OCI-LY7 (cell line): ENCODE measurements around the gene RPUSD3.

ENCODE experiments used
- CTCF ChIP-seq: fragments of 200-600 bp; sonication (generic); conservative IDR thresholded peaks from 2 replicates; pipeline ENCODE4 v1.5.1; 2014; ENCODE audit warnings: mild to moderate bottlenecking, antibody characterized with exemption, low read length, moderate library complexity, mixed read lengths
- EZH2phosphoT487 ChIP-seq: fragments of 200-600 bp; sonication (generic); IDR thresholded peaks from 2 replicates; pipeline ENCODE4 v1.6.1; 2018; ENCODE audit warnings: low read depth, borderline replicate concordance, mild to moderate bottlenecking, mixed run types, antibody characterized with exemption, low read length, moderate library complexity, mixed read lengths

GRCh38 chr3:9838856-9839255 lies 5.0 kb downstream of the RPUSD3 start:
- TF ChIP-seq CTCF (no peak), EZH2phosphoT487 (no peak)
